B cell (primary cell): ENCODE measurements around the gene CACYBP. TPM values are rescaled to one million over a fixed set of nuclear protein-coding genes. Genes with fewer than 3 reads are reported as not detected.

Source experiments
- ATAC-seq: fragments of 200-7000 bp; cut with Tn5 transposase; one replicate; pipeline ENCODE4 v1.10.0; 2021; ENCODE audit warnings: low read depth, mild to moderate bottlenecking, moderate number of reproducible peaks, moderate library complexity
- CTCF ChIA-PET: fragments of 350-600 bp; sonication (Branson Sonifier 250); formaldehyde crosslinking; loops from one replicate; lab custom pipeline; 2021; ENCODE audit warnings: antibody characterized with exemption, inconsistent platforms; lab: Charles Lee
- POLR2A ChIA-PET: fragments of 350-600 bp; sonication (Branson Sonifier 250); formaldehyde crosslinking; loops from one replicate; lab custom pipeline; 2021; ENCODE audit warnings: antibody characterized with exemption; lab: Charles Lee
- DNase-seq: peaks from one replicate; pipeline ENCODE4 v3.0.0; 2013
- H2AFZ ChIP-seq: 2 replicates; pipeline ENCODE4 v1.6.1; 2012; ENCODE audit warnings: mild to moderate bottlenecking, low read depth, low read length; ENCODE audit not compliant: insufficient read depth, poor library complexity, severe bottlenecking
- H3K27ac ChIP-seq, 2 donors: 1 replicate in 1 of 2; 2 replicates in 1 of 2; pipeline ENCODE4 v1.5.1; 2012 to 2013; ENCODE audit warnings: low read length in 2 of 2, mild to moderate bottlenecking in 2 of 2, moderate library complexity in 1 of 2
- H3K27me3 ChIP-seq, 4 experiments: fragments of 200-600 bp in 1 of 4; sonication (generic) in 1 of 4; replicated peaks in 1 of 4; 1 replicate in 2 of 4; 2 replicates in 2 of 4; pipeline versions ENCODE4 v1.6.1 to v1.7.0; 2013 to 2016; ENCODE audit warnings: low read length in 3 of 4, mild to moderate bottlenecking in 2 of 4, mixed read lengths in 1 of 4, moderate library complexity in 1 of 4; ENCODE audit not compliant: insufficient read depth in 4 of 4, control insufficient read depth in 3 of 4; ENCODE audit errors: control extremely low read depth in 1 of 4
- H3K36me3 ChIP-seq, 2 experiments: replicated peaks in 1 of 2; 1 replicate in 1 of 2; 2 replicates in 1 of 2; pipeline versions ENCODE4 v1.6.1 to v1.7.1; 2013; ENCODE audit warnings: low read length in 1 of 2; ENCODE audit not compliant: insufficient read depth in 2 of 2, control insufficient read depth in 1 of 2; ENCODE audit errors: control extremely low read depth in 1 of 2, extremely low read depth in 1 of 2
- H3K4me1 ChIP-seq, 2 donors: fragments of 200-600 bp in 1 of 2; sonication (generic) in 1 of 2; 1 replicate in 1 of 2; 2 replicates in 1 of 2; pipeline versions ENCODE4 v1.5.1 to v1.6.1; 2013 to 2017; ENCODE audit warnings: low read length in 2 of 2; ENCODE audit not compliant: control insufficient read depth in 2 of 2, insufficient read depth in 2 of 2
- H3K4me2 ChIP-seq: replicated peaks from 2 replicates; pipeline ENCODE3; 2012; ENCODE audit warnings: mild to moderate bottlenecking, low read depth, low read length; ENCODE audit not compliant: poor library complexity, severe bottlenecking
- H3K4me3 ChIP-seq, 5 experiments: fragments of 200-600 bp in 1 of 5; sonication (generic) in 1 of 5; 1 replicate in 3 of 5; 2 replicates in 2 of 5; pipeline versions ENCODE4 v1.5.1 to v1.7.0; 2011 to 2016; ENCODE audit warnings: low read length in 4 of 5, mild to moderate bottlenecking in 4 of 5, low read depth in 2 of 5, control low read depth in 1 of 5, moderate library complexity in 1 of 5; ENCODE audit not compliant: insufficient read depth in 1 of 5; ENCODE audit errors: control extremely low read depth in 1 of 5, extremely low read depth in 1 of 5
- H3K79me2 ChIP-seq: fragments of 200-600 bp; sonication (generic); one replicate; pipeline ENCODE4 v1.6.0; 2016; ENCODE audit warnings: low read length; ENCODE audit not compliant: control insufficient read depth, insufficient read depth
- H3K9ac ChIP-seq: fragments of 200-600 bp; sonication (generic); 2 replicates; pipeline ENCODE4 v1.6.1; 2017; ENCODE audit warnings: mild to moderate bottlenecking, low read length, moderate library complexity
- H3K9me3 ChIP-seq, 3 donors: one replicate each; pipeline versions ENCODE4 v1.6.1 to v1.7.1; 2013; ENCODE audit warnings: low read length in 2 of 3; ENCODE audit not compliant: control insufficient read depth in 2 of 3, insufficient read depth in 1 of 3; ENCODE audit errors: control extremely low read depth in 1 of 3
- H4K20me1 ChIP-seq: 2 replicates; pipeline ENCODE4 v1.6.0; 2012; ENCODE audit warnings: mild to moderate bottlenecking, low read length; ENCODE audit not compliant: insufficient read depth, control insufficient read depth, poor library complexity, severe bottlenecking
- H3K27ac Mint-ChIP-seq: one replicate; pipeline ENCODE4 v1.8.0; 2021; ENCODE audit warnings: mixed read lengths
- H3K27me3 Mint-ChIP-seq: one replicate; pipeline ENCODE4 v1.8.0; 2021; ENCODE audit warnings: mixed read lengths
- H3K4me1 Mint-ChIP-seq: one replicate; pipeline ENCODE4 v1.8.0; 2021; ENCODE audit warnings: mixed read lengths
- H3K4me3 Mint-ChIP-seq: one replicate; pipeline ENCODE4 v1.8.0; 2021; ENCODE audit warnings: mixed read lengths
- H3K9me3 Mint-ChIP-seq: one replicate; pipeline ENCODE4 v1.8.0; 2022; ENCODE audit warnings: mixed read lengths; ENCODE audit not compliant: insufficient read depth
- CTCF ChIP-seq: fragments of 200-600 bp; IDR thresholded peaks from one replicate; pipeline ENCODE4 v1.8.0; 2022; ENCODE audit warnings: antibody characterized with exemption, mild to moderate bottlenecking
- EZH2 ChIP-seq: IDR thresholded peaks from 2 replicates; pipeline ENCODE4 v1.6.1; 2012; ENCODE audit warnings: borderline replicate concordance, low read depth, mild to moderate bottlenecking, moderate library complexity, low read length; ENCODE audit not compliant: insufficient read depth, poor library complexity, severe bottlenecking
- WGBS: methylation state at CpG from one replicate; pipeline ENCODE4 v1.1.5; 2013; ENCODE audit warnings: missing lambda C conversion rate; ENCODE audit not compliant: insufficient coverage; 5-methylcytosine and 5-hydroxymethylcytosine counted together
- intact Hi-C: fragments of 100-400 bp; cut with micrococcal nuclease; formaldehyde crosslinking; loops from one replicate; pipeline ENCODE4 v1.10.0; 2022
- polyA plus RNA-seq: library from polyadenylated mRNA; depleted of rRNA; stranded (reverse); fragments of >200 nt; gene quantifications from 2 replicates; pipeline ENCODE4 v1.2.3, GENCODE V29; 2012
- total RNA-seq, 2 donors: library from RNA; stranded (reverse); fragments of 120-200 nt in 1 of 2; gene quantifications; 1 replicate in 1 of 2; 2 replicates in 1 of 2; pipeline versions ENCODE4 v1.2.3 to v1.2.4, GENCODE V29; 2013 to 2022

Gene CACYBP
- total and polyA plus RNA-seq, 2 donors (not counting 1 experiment from before 2014, with no cell fraction given) = 16.2 to 71.1 TPM

GRCh38 chr1:174968750-174969244, 30.9 kb upstream of the CACYBP start:
- ATAC-seq (peak; percentile 58), DNase-seq (peak; percentile 41)
- POLR2A ChIA-PET = interaction anchor here (0.7 to 1.5 kb wide), 5 partner anchors 10 to 169 kb away, joined by 4 to 10 read pairs (median 5); partner anchors contain the start of gene CACYBP
- H4K20me1 ChIP-seq = no peaks in the 10 kb centered on the region
- peak overlapping the region; percentile 38 to 63 for H3K27ac ChIP-seq
- Mint-ChIP-seq H3K27me3 (no peaks in the 10 kb centered on the region), H3K4me1 (peaks cover 59% of the 10 kb centered on the region), H3K9me3 (no peaks in the 10 kb centered on the region), H3K27ac (peak overlapping the region; percentile 90), H3K4me3 (peak overlapping the region; percentile 82)
- no peaks in the 10 kb centered on the region for H3K79me2 ChIP-seq
- peaks cover 0 to 16% of the 10 kb centered on the region in 2 experiments for H3K36me3 ChIP-seq
- CTCF ChIA-PET = interaction anchor here (0.9 to 1.4 kb wide), 5 partner anchors 8 to 169 kb away, joined by 3 to 10 read pairs (median 4); no protein-coding TSS in a partner anchor
- TF ChIP-seq CTCF (no peak), EZH2 (no peak)
- peak overlapping the region; percentile 16 for H3K9ac ChIP-seq
- no peak overlapping the region for H2AFZ ChIP-seq
- H3K4me1 ChIP-seq = peaks cover 47 to 55% of the 10 kb centered on the region in 2 donors
- peak overlapping the region; percentile 49 for H3K4me2 ChIP-seq
- H3K27me3 ChIP-seq = no peaks in the 10 kb centered on the region
- H3K9me3 ChIP-seq = no peaks in the 10 kb centered on the region
- H3K4me3 ChIP-seq = peak overlapping the region in 1 of 5 experiments; percentile 0
- WGBS = 15% methylated on average over 3 of the region's 5 CpGs
- intact Hi-C loops = loop anchor here (2.0 to 5.0 kb wide), 3 partner anchors 14 to 171 kb away; partner anchors contain the start of gene CACYBP

- H3K4me3 Mint-ChIP-seq = no peak overlapping the region
- no peak for ATAC-seq
- no peak overlapping the region for H3K27ac Mint-ChIP-seq
- no peaks in the 10 kb centered on the region for H4K20me1 ChIP-seq
- no peak overlapping the region for H2AFZ ChIP-seq
- no peaks in the 10 kb centered on the region for H3K9me3 ChIP-seq
- no peaks in the 10 kb centered on the region for H3K27me3 Mint-ChIP-seq
- TF ChIP-seq CTCF = no peak
- TF ChIP-seq EZH2 = no peak
- H3K9ac ChIP-seq = no peak overlapping the region
- no CpG with 5 or more reads among the region's 1 CpG for WGBS
- no peaks in the 10 kb centered on the region for H3K9me3 Mint-ChIP-seq
- H3K36me3 ChIP-seq = peaks cover 0 to 23% of the 10 kb centered on the region in 2 experiments
- H3K27me3 ChIP-seq = no peaks in the 10 kb centered on the region
- no peaks in the 10 kb centered on the region for H3K79me2 ChIP-seq
- CTCF ChIA-PET = interaction anchor here (1.0 to 1.1 kb wide), 2 partner anchors 13 to 15 kb away, joined by 3 to 6 read pairs; no protein-coding TSS in a partner anchor
- intact Hi-C loops = loop anchor here (2.0 to 5.0 kb wide), 3 partner anchors 15 to 173 kb away; partner anchors contain the start of gene CACYBP
- DNase-seq = no peak
- H3K4me2 ChIP-seq = no peak overlapping the region
- peaks cover 47% of the 10 kb centered on the region for H3K4me1 Mint-ChIP-seq
- H3K4me3 ChIP-seq = no peak overlapping the region
- H3K4me1 ChIP-seq = peaks cover 37 to 43% of the 10 kb centered on the region in 2 donors
- POLR2A ChIA-PET = no interaction called here
- no peak overlapping the region for H3K27ac ChIP-seq
Observed at GRCh38 chr1:174969977-174970376, 29.8 kb upstream of the CACYBP start.
